Measurements from ENCODE around the gene CABCOCO1.

- no peak for TF ChIP-seq PHF8 (IDR thresholded peaks at IDR 0.05; ENCODE audit: borderline replicate concordance, low read length)
- no peak for TF ChIP-seq MAX (CRISPR knock-in tag; IDR thresholded peaks at IDR 0.05)
These were observed 99.1 kb downstream of the CABCOCO1 start for GRCh38 chr10:61761825-61762217.

All from K562 (cell line).